GM19023 (cell line): ENCODE measurements around the gene HOXD8.

Experiments used
- ATAC-seq: cut with Tn5 transposase; IDR thresholded peaks from one replicate; pipeline ENCODE4 v1.9.1; 2021; ENCODE audit warnings: mild to moderate bottlenecking, moderate library complexity; ENCODE audit not compliant: unreplicated experiment

The HOXD8 gene

GRCh38 chr2:176128982-176129796 lies at the start of gene HOXD8:
TSS of gene HOXD8 (plus strand) at chr2:176129705. CDS start at chr2:176130367, 662 bp downstream.
- ATAC-seq: no peak

GRCh38 chr2:176079831-176080539 lies 49.5 kb upstream of the HOXD8 start:
- no peak for ATAC-seq

- no peak for ATAC-seq
Measured at GRCh38 chr2:176080540-176081375, 48.7 kb upstream of the HOXD8 start.

- ATAC-seq: no peak
Measured at GRCh38 chr2:176081376-176081836, 48.1 kb upstream of the HOXD8 start.

- no peak for ATAC-seq
Measured at GRCh38 chr2:176081837-176082524, 47.5 kb upstream of the HOXD8 start.

GRCh38 chr2:176082525-176082823 lies 47.0 kb upstream of the HOXD8 start:
- ATAC-seq: no peak

GRCh38 chr2:176082824-176083751 lies 46.4 kb upstream of the HOXD8 start:
- no peak for ATAC-seq

- no peak for ATAC-seq
Measured at GRCh38 chr2:176083796-176084261, 45.7 kb upstream of the HOXD8 start, which contains the start of gene EVX2. TSS of gene EVX2 (minus strand) at chr2:176083962. CDS start at chr2:176083776, 186 bp downstream.

GRCh38 chr2:176084611-176085119 lies 44.8 kb upstream of the HOXD8 start:
- ATAC-seq: no peak

GRCh38 chr2:176085120-176085788 lies 44.3 kb upstream of the HOXD8 start:
- no peak for ATAC-seq

- ATAC-seq: no peak
Measured at GRCh38 chr2:176085861-176086771, 43.4 kb upstream of the HOXD8 start.

- ATAC-seq: no peak
Measured at GRCh38 chr2:176087330-176088047, 42.0 kb upstream of the HOXD8 start.

- peak; percentile 76 for ATAC-seq
Measured at GRCh38 chr2:176088048-176088936, 41.2 kb upstream of the HOXD8 start.

- ATAC-seq: no peak
Measured at GRCh38 chr2:176088937-176089842, 40.3 kb upstream of the HOXD8 start.

- ATAC-seq: no peak
Measured at GRCh38 chr2:176089843-176090395, 39.6 kb upstream of the HOXD8 start.
